ENCODE measurements around the gene TMEM234. TPM values are rescaled to one million over a fixed set of nuclear protein-coding genes. Genes with fewer than 3 reads are reported as not detected.
A peak's percentile ranks its signal among the peaks of the same experiment; 100 is the strongest.

Gene TMEM234
- total and polyA plus RNA-seq, 10 of the 15 experiments (the other 5 are each of a cell fraction or from before 2014, with no cell fraction given) = 2.9 to 10.9 (median 6.4) TPM

DNA sequence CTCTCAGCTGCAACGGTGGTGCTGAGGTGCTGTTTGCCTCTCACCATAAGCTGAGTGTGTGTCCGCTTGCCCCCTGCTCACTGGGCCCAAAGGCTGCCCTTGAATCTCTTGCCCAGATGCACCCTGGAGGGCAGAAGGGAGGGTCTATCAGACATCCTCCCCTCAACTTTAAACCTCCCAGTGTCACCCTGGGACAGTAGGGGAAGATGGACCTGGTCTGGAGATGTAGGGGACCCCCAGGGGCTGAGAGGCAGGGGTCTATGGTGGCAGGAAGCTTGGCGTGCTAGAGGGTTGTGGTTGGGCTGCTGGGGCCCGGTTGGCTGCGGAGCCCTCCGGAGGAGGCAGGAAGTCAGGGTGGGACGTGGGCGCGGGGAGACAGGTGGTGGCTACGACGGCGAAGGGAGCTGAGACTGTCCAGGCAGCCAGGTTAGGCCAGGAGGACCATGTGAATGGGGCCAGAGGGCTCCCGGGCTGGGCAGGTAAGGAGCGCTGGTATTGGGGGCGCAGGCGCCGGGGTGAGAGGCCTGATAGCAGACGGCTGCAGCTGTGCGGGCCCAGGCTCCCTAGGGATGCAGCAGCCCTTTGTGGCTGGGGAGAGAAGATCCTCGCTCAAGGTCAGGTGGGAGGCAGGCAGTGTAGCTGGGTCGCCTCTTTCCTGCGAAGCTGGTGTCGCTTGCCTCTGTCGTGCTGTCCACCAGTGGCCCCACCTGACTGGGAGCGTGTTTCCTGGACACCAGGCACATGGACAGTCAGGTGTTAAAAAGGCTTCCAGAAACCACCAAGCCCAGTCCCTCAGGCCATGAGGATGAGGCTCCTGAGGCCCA lies 29.0 kb upstream of the TMEM234 start, which contains the start of gene LCK:
Gene LCK (plus strand): TSS at position 373 of the 824 bp plus-strand sequence. CDS start 23,065 bp downstream, outside the sequence.
- H2AFZ ChIP-seq (ENCODE audit: control insufficient read depth, low read depth, low read length) = peak within 1 kb of the TSS; percentile 75
- TSS peak; percentile 77 for BruUV-seq (replicated peaks)
- no peaks in the 10 kb centered on the region; a peak in 1 of 4 replicates for H3K36me3 ChIP-seq (ENCODE audit: control insufficient read depth in 2 of 2, insufficient read depth in 2 of 2, low read length in 1 of 2)
- in situ Hi-C loops (cut with MboI) = no loop called here
- H3K27me3 ChIP-seq (replicated peaks in 1 of 2; ENCODE audit: control insufficient read depth in 2 of 2, insufficient read depth in 2 of 2, low read length in 1 of 2) = no peaks in the 10 kb centered on the region
- H3K4me2 ChIP-seq (ENCODE audit: control insufficient read depth, insufficient read depth) = peak within 1 kb of the TSS; percentile 99
- 9% methylated on average over 25 of the region's 25 CpGs for WGBS (ENCODE audit: insufficient coverage, insufficient replicate concordance, low lambda C conversion rate, missing lambda C conversion rate)
- ChIA-PET CTCF (interaction anchor here (1.1 to 9.6 kb wide), 7 partner anchors 12 to 66 kb away, joined by 3 to 123 read pairs (median 14); partner anchors contain the start of gene HDAC1), RAD21 (ENCODE audit: unreplicated experiment) (interaction anchor here (0.6 to 4.7 kb wide), 10 partner anchors 10 to 371 kb away, joined by 3 to 45 read pairs (median 8); partner anchors contain the start of genes HDAC1 and MARCKSL1), POLR2A (interaction anchor here (0.5 to 3.5 kb wide), 10 partner anchors 8 to 109 kb away, joined by 3 to 21 read pairs (median 5); partner anchors contain the start of gene MARCKSL1), SMC1A (ENCODE audit: uncharacterized antibody, unreplicated experiment) (interaction anchor here (1.3 to 14.4 kb wide), 9 partner anchors 8 to 67 kb away, joined by 3 to 124 read pairs (median 12); partner anchors contain the start of genes DCDC2B and HDAC1)
- H3K4me3 ChIP-seq = peak within 1 kb of the TSS; percentile 63
- peaks cover 54% of the 10 kb centered on the region for H3K79me2 ChIP-seq (ENCODE audit: control insufficient read depth, insufficient read depth, low read length)
- peak within 1 kb of the TSS; percentile 89 for H3K27ac ChIP-seq (ENCODE audit: control insufficient read depth, insufficient read depth)
- no peak for FAIRE-seq
- peaks cover 78% of the 10 kb centered on the region for H3K4me1 ChIP-seq (ENCODE audit: control insufficient read depth, insufficient read depth, low read length)
- no peaks in the 10 kb centered on the region for H4K20me1 ChIP-seq (ENCODE audit: control insufficient read depth, insufficient read depth)
- H3K9me3 ChIP-seq (replicated peaks; ENCODE audit: control insufficient read depth, insufficient read depth, low read length) = no peaks in the 10 kb centered on the region
- no peak for DNase-seq (ENCODE audit: low read depth, low spot score)
- peak; percentile 7 for ATAC-seq
- intact Hi-C loops (cut with micrococcal nuclease; ENCODE audit: unreplicated experiment) = loop anchor here (5.0 kb wide), 1 partner anchor 66 kb away; no protein-coding TSS in a partner anchor
- peak within 1 kb of the TSS; percentile 75 for H3K9ac ChIP-seq (ENCODE audit: control insufficient read depth, insufficient read depth, low read length)
- TF ChIP-seq EED (IDR thresholded peaks at IDR 0.05; ENCODE audit: low read depth) (peak; percentile 73), SIN3A (IDR thresholded peaks at IDR 0.05; ENCODE audit: low read depth, low read length) (no peak), TCF12 (IDR thresholded peaks at IDR 0.05; ENCODE audit: low read depth, low read length) (peak; percentile 78; the same call in 1 of the 2 replicates), HCFC1 (IDR thresholded peaks at IDR 0.05; ENCODE audit: low read length) (no peak), JUND (IDR thresholded peaks at IDR 0.05; ENCODE audit: low read depth, low read length) (no peak), ETV6 (conservative IDR thresholded peaks at IDR 0.05 in 1 of 2, IDR thresholded peaks at IDR 0.05 in 1 of 2; ENCODE audit: borderline replicate concordance in 1 of 2, low read depth in 1 of 2) (peak in 1 of 2 experiments; percentile 34; a peak in 2 of 4 replicates), IKZF2 (IDR thresholded peaks at IDR 0.05) (peak in 1 of 2 experiments; percentile 20; a peak in 1 of 4 replicates), ZSCAN29 (IDR thresholded peaks at IDR 0.05) (no peak), SMAD5 (IDR thresholded peaks at IDR 0.05; ENCODE audit: low read depth) (peak; percentile 84), MTA3 (IDR thresholded peaks at IDR 0.05; ENCODE audit: borderline replicate concordance, low read length) (no peak), ASH2L (IDR thresholded peaks at IDR 0.05; ENCODE audit: borderline replicate concordance, low read depth) (no peak), CBFB (IDR thresholded peaks at IDR 0.05; ENCODE audit: low read depth) (peak; percentile 85), EP300 (IDR thresholded peaks at IDR 0.05; ENCODE audit: borderline replicate concordance in 1 of 2, control insufficient read depth in 1 of 2, low read depth in 2 of 2, low read length in 2 of 2) (0 out of 4 replicates have a peak, but pooled peaks of 1 of the 2 experiments have one; percentile 4)
- TF ChIP-seq, protein P1, sequence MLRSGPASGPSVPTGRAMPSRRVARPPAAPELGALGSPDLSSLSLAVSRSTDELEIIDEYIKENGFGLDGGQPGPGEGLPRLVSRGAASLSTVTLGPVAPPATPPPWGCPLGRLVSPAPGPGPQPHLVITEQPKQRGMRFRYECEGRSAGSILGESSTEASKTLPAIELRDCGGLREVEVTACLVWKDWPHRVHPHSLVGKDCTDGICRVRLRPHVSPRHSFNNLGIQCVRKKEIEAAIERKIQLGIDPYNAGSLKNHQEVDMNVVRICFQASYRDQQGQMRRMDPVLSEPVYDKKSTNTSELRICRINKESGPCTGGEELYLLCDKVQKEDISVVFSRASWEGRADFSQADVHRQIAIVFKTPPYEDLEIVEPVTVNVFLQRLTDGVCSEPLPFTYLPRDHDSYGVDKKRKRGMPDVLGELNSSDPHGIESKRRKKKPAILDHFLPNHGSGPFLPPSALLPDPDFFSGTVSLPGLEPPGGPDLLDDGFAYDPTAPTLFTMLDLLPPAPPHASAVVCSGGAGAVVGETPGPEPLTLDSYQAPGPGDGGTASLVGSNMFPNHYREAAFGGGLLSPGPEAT (IDR thresholded peaks at IDR 0.05; ENCODE audit: low read depth) = peak; percentile 19; the same call in 1 of the 2 replicates
- TF ChIP-seq, protein P2, sequence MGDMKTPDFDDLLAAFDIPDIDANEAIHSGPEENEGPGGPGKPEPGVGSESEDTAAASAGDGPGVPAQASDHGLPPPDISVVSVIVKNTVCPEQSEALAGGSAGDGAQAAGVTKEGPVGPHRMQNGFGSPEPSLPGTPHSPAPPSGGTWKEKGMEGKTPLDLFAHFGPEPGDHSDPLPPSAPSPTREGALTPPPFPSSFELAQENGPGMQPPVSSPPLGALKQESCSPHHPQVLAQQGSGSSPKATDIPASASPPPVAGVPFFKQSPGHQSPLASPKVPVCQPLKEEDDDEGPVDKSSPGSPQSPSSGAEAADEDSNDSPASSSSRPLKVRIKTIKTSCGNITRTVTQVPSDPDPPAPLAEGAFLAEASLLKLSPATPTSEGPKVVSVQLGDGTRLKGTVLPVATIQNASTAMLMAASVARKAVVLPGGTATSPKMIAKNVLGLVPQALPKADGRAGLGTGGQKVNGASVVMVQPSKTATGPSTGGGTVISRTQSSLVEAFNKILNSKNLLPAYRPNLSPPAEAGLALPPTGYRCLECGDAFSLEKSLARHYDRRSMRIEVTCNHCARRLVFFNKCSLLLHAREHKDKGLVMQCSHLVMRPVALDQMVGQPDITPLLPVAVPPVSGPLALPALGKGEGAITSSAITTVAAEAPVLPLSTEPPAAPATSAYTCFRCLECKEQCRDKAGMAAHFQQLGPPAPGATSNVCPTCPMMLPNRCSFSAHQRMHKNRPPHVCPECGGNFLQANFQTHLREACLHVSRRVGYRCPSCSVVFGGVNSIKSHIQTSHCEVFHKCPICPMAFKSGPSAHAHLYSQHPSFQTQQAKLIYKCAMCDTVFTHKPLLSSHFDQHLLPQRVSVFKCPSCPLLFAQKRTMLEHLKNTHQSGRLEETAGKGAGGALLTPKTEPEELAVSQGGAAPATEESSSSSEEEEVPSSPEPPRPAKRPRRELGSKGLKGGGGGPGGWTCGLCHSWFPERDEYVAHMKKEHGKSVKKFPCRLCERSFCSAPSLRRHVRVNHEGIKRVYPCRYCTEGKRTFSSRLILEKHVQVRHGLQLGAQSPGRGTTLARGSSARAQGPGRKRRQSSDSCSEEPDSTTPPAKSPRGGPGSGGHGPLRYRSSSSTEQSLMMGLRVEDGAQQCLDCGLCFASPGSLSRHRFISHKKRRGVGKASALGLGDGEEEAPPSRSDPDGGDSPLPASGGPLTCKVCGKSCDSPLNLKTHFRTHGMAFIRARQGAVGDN (IDR thresholded peaks at IDR 0.05) = peak; percentile 87
- TF ChIP-seq, protein P3, sequence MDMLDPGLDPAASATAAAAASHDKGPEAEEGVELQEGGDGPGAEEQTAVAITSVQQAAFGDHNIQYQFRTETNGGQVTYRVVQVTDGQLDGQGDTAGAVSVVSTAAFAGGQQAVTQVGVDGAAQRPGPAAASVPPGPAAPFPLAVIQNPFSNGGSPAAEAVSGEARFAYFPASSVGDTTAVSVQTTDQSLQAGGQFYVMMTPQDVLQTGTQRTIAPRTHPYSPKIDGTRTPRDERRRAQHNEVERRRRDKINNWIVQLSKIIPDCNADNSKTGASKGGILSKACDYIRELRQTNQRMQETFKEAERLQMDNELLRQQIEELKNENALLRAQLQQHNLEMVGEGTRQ (IDR thresholded peaks at IDR 0.05; ENCODE audit: borderline replicate concordance, low read depth, low read length) = no peak

Data from GM12878 (cell line).